Fibroblast of pulmonary artery (primary cell): ENCODE results near the gene MYO3A.

ENCODE experiments used
- DNase-seq: peaks from one replicate; pipeline ENCODE4 v3.0.0-alpha.2; 2010; ENCODE audit warnings: low read depth
- H3K4me3 ChIP-seq: replicated peaks from 2 replicates; pipeline ENCODE4 v1.5.1; 2011; ENCODE audit warnings: low read depth, mild to moderate bottlenecking, control low read depth, low read length, moderate library complexity
- TF ChIP-seq, protein P1 (sequence below): IDR thresholded peaks from 2 replicates; pipeline ENCODE4 v1.5.1; 2011; ENCODE audit warnings: mild to moderate bottlenecking, control low read depth, low read length, inconsistent platforms; ENCODE audit errors: missing control alignments

Gene MYO3A

DNA sequence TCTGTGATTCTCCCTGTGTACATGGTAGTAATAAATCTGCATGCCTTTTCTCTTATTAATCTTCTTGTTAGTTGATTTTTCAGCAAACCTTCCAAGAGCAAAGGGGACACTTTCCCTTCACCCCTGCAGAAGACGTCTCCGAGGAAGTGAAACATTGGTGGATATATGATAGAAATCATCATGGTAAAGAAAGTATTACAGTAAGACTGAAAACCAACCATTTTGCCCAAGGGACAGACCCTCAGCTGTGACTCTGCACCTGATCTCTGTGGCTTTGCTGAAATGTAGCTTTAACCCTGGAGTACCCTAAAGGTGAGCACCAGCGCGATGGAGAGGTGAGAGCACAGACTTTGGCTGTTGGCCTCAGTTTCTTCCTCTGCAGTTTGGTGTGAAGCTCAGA is 32.8 kb upstream of the MYO3A start:
- no peak for DNase-seq
- no peak overlapping the region for H3K4me3 ChIP-seq
- TF ChIP-seq, protein P1, sequence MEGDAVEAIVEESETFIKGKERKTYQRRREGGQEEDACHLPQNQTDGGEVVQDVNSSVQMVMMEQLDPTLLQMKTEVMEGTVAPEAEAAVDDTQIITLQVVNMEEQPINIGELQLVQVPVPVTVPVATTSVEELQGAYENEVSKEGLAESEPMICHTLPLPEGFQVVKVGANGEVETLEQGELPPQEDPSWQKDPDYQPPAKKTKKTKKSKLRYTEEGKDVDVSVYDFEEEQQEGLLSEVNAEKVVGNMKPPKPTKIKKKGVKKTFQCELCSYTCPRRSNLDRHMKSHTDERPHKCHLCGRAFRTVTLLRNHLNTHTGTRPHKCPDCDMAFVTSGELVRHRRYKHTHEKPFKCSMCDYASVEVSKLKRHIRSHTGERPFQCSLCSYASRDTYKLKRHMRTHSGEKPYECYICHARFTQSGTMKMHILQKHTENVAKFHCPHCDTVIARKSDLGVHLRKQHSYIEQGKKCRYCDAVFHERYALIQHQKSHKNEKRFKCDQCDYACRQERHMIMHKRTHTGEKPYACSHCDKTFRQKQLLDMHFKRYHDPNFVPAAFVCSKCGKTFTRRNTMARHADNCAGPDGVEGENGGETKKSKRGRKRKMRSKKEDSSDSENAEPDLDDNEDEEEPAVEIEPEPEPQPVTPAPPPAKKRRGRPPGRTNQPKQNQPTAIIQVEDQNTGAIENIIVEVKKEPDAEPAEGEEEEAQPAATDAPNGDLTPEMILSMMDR = no peak

DNA sequence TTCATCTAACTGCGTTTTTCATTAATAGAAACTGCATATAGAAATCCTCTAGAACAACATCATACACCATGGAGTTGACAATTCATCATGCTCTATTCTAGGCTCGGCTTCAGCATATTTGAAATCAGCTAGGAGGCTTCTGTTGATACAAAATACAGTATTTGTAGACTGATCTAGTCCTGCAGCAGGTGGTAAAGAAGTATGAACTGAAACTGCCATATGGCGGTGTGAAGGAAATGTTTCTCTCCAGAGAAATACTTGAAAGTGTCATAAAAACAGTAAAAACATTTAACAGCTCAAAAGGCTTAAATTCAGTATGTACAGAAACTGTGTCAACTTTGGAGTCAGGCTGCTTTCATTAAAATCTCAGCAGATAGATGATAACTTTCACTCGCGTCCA is 32.0 kb upstream of the MYO3A start:
- H3K4me3 ChIP-seq = no peak overlapping the region
- no peak for DNase-seq
- TF ChIP-seq, protein P1 = no peak

DNA sequence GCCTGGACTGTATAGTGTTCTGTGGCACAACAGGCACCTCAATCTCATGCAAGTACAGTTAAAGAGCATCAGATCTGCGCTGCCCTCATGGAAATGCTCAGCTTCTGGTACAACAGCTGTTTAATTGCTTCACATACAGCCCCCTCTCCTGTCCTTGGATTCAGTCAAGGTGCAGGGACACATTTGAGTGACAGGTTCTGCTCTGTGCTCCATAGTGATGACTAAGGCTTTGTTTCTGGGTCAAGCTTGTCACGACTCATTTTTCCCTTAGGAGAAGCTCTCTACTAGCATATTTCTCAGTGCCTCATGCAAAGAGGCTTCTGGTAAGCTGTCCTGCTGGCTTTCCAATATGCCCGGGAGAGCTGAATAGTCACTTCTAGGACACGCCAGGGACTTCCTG is 26.8 kb upstream of the MYO3A start:
- DNase-seq = no peak
- TF ChIP-seq, protein P1 = no peak
- no peak overlapping the region for H3K4me3 ChIP-seq

DNA sequence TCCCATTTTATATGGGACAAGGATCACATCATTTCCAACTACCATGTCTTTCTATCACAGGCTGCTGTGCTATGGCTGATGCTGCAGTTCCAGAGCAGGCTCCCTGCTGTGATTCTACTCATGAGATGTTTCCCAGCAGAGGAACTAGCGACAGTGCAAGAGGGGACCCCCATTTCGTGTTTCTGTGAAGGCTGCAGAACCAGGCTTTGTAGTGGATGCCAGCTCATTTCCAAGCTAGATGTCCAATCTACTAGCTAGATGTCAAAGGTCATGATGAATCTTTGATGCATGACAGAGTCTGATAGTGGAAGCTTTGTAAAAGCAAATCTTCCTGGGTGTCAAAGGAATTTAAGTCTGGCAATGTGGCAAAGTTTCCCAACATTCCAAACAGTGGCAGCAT is 21.2 kb upstream of the MYO3A start:
- TF ChIP-seq, protein P1 = no peak
- H3K4me3 ChIP-seq = no peak overlapping the region
- DNase-seq = no peak

DNA sequence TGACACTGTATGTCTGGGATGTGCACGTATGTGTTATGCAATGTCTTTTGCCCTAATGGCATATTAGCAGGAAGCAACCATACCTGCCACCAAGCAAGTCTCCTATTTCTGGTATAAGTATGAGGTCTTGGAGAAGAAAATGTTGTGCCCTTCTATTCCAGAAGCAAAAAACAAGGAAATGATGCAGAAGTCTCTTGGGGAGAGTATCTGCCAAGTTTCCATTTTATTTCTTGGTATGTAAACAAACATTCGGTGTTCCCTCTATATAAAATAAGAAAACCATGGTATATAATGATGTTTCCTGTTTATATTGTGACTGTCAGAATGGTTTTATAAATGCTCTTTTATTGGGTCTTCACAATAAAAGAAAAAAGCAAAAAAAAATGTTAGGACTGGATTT is 19.3 kb upstream of the MYO3A start:
- no peak overlapping the region for H3K4me3 ChIP-seq
- TF ChIP-seq, protein P1 = no peak
- no peak for DNase-seq

DNA sequence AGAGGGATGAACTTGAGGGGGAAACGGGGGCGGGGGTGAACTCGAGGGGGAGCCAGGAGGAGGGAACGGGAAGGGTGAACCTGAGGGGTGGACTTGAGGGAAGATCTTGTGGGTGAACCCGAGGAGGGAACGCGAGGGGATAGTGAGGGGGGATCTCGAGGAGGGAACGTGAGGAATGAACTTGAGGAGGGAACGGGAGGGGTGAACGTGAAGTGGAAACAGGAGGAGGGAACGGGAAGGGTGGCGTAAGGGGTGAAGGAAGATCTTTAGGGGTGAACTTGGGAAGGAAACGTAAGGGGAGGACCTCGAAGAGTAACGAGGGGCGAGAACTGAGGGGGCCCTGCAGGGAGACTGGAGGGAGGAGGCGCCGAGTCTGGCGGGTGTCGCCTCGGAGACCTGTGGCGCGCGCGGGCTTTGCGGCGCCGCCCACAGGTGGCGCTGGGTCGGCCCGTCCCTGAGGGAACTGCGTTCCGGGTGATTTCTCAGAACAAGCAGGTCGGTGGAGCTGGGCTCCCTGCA is 651 bp downstream of the MYO3A start:
- DNase-seq = no peak
- no peak overlapping the region for H3K4me3 ChIP-seq
- TF ChIP-seq, protein P1 = no peak

DNA sequence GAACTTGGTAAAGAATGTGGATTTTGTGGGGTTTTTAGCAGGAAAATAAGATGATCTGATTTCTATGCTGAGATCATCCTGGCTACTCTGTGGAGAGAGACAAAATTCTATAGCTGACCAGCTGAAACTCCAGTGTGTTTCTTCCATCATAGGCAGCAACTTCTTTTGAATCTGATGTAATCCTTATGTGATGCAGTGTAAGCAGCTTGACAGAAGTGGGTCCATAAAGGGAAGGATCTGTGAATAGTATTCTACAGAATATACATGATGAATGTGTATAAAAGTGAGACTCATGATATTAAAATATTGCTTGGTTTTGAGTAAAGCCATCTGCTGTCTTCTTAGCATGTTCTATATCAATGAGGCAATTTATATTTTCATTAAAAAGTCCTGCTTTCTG is 4.4 kb downstream of the MYO3A start:
- DNase-seq = no peak
- no peak overlapping the region for H3K4me3 ChIP-seq
- TF ChIP-seq, protein P1 = no peak
